Transverse colon (tissue), 4 donors: ENCODE results near the gene BAG5. TPM values are rescaled to one million over a fixed set of nuclear protein-coding genes. Genes with fewer than 3 reads are reported as not detected.
"Not testable (repeated sequence)": the region's sequence is repeated elsewhere in the genome, so short reads cannot be mapped to it uniquely, and the experiment has no call there.

ENCODE experiments used
- DNase-seq: peaks from one replicate; pipeline ENCODE4 v3.0.0-alpha.2; 2019
- H3K27ac ChIP-seq, 4 donors: fragments of 200-600 bp; sonication (generic); 2 replicates each; pipeline ENCODE4 v1.5.1; 2016 to 2018; ENCODE audit warnings: inconsistent platforms in 4 of 4
- H3K27me3 ChIP-seq: fragments of 200-600 bp; sonication (generic); 2 replicates; pipeline ENCODE4 v1.5.1; 2017; ENCODE audit warnings: inconsistent platforms
- H3K36me3 ChIP-seq, 4 donors: fragments of 200-600 bp; sonication (generic); 2 replicates each; pipeline ENCODE4 v1.5.1; 2017 to 2019; ENCODE audit warnings: inconsistent platforms in 4 of 4
- H3K4me1 ChIP-seq, 4 donors: fragments of 200-600 bp; sonication (generic); 2 replicates each; pipeline ENCODE4 v1.5.1; 2017 to 2020; ENCODE audit warnings: inconsistent platforms in 4 of 4
- H3K4me3 ChIP-seq, 4 donors: fragments of 200-600 bp; sonication (generic); 1 replicate in 1 of 4; 2 replicates in 3 of 4; pipeline versions ENCODE4 v1.5.1 to v1.6.1; 2017 to 2019; ENCODE audit warnings: inconsistent platforms in 4 of 4
- H3K9me3 ChIP-seq, 2 donors: fragments of 200-600 bp; sonication (generic); 2 replicates each; pipeline ENCODE4 v1.5.1; 2017 to 2019; ENCODE audit warnings: inconsistent platforms in 2 of 2
- EP300 ChIP-seq: sonication (generic); formaldehyde crosslinking; IDR thresholded peaks from one replicate; pipeline ENCODE4 v1.6.1; 2017; ENCODE audit warnings: antibody characterized with exemption, low read depth
- POLR2A ChIP-seq: fragments of 450-650 bp; IDR thresholded peaks from one replicate; pipeline ENCODE4 v1.6.1; 2016; ENCODE audit warnings: antibody characterized with exemption, mild to moderate bottlenecking, moderate library complexity
- POLR2AphosphoS5 ChIP-seq, 3 donors: sonication (generic); formaldehyde crosslinking; IDR thresholded peaks; one replicate each; pipeline ENCODE4 v1.6.1; 2016; ENCODE audit warnings: antibody characterized with exemption in 3 of 3
- WGBS, 2 donors: methylation state at CpG; one replicate each; pipeline ENCODE4 v1.1.5; 2018; ENCODE audit warnings: low coverage in 1 of 2; 5-methylcytosine and 5-hydroxymethylcytosine counted together
- in situ Hi-C, 4 donors: fragments of 200-750 bp; cut with MboI; loops; one replicate each; pipeline versions ENCODE4 v1.15.0 to v1.15.1; 2017; ENCODE audit warnings: low sequenced_read_pairs in 3 of 4, low pct_ligation_motif_present in 1 of 4, low pct_unique_long_range_greater_than_20kb in 1 of 4
- intact Hi-C: fragments of 100-400 bp; cut with DNase I; formaldehyde crosslinking; loops from one replicate; pipeline ENCODE4 v1.15.1; 2023; ENCODE audit warnings: low total_unique reads
- total RNA-seq, 4 donors: library from RNA; depleted of rRNA; stranded (reverse); fragments of >200 nt; gene quantifications; one replicate each; pipeline ENCODE4 v1.1.0, GENCODE V29; 2016
- TF ChIP-seq, protein P1 (sequence below), 5 experiments: fragments of 200-600 bp in 3 of 5; fragments of 450-650 bp in 2 of 5; sonication (generic) in 3 of 5; IDR thresholded peaks; 1 replicate in 2 of 5; 2 replicates in 3 of 5; pipeline ENCODE4 v1.5.1; 2016 to 2017; ENCODE audit warnings: antibody characterized with exemption in 5 of 5, inconsistent platforms in 3 of 5, mild to moderate bottlenecking in 2 of 5, moderate library complexity in 1 of 5

Gene BAG5
- total RNA-seq, 4 donors from 2014 or later: 10.8 to 26.3 (median 23.9) TPM

DNA sequence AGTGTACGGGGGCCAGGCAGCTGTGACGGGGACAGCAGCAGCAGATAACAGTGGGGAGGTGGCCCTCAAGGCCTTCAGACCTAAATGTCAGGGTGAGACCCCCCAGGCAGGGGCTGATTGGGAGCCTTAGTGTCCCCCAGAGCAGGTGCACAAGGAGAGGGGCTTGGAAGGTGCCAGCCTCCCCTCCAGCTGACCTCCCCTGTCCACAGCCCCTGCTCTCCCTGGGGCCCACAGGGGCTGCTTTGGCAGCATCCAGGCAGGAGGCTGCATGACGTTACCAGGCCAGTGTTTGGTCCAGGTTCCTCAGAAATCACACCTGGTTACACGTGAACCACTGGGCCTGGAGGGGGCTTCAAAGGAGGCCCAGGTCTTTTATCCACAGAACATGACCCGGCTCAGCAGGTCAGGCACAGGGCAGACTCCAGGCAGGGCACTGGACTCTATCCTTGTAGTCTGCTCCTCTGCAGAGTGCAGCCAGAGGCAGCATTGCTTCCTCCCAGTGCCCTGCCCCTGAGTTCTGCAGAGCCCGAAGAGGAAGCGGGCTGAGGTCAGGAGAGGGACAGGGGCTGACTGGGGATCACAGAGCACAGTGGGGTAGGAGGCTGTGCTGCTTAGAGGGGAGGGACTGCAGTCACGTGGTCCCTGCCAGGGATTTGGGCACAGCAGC is 36.1 kb downstream of the BAG5 start:
- Histone ChIP-seq H3K27ac (peak overlapping the region; percentile 89 to 95 (median 94)), H3K4me1 (peaks cover 47 to 79% (median 73%) of the 10 kb centered on the region in 4 donors), H3K36me3 (no peaks in the 10 kb centered on the region), H3K27me3 (peaks cover 10% of the 10 kb centered on the region), H3K9me3 (no peaks in the 10 kb centered on the region), H3K4me3 (no peak overlapping the region)
- intact Hi-C loops (no loop called here), in situ Hi-C loops (no loop called here)
- DNase-seq: peak; percentile 50
- TF ChIP-seq POLR2A: peak; percentile 25
- TF ChIP-seq, protein P1, sequence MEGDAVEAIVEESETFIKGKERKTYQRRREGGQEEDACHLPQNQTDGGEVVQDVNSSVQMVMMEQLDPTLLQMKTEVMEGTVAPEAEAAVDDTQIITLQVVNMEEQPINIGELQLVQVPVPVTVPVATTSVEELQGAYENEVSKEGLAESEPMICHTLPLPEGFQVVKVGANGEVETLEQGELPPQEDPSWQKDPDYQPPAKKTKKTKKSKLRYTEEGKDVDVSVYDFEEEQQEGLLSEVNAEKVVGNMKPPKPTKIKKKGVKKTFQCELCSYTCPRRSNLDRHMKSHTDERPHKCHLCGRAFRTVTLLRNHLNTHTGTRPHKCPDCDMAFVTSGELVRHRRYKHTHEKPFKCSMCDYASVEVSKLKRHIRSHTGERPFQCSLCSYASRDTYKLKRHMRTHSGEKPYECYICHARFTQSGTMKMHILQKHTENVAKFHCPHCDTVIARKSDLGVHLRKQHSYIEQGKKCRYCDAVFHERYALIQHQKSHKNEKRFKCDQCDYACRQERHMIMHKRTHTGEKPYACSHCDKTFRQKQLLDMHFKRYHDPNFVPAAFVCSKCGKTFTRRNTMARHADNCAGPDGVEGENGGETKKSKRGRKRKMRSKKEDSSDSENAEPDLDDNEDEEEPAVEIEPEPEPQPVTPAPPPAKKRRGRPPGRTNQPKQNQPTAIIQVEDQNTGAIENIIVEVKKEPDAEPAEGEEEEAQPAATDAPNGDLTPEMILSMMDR (IDR thresholded peaks at IDR 0.05): no peak
- peak in 1 of 3 donors; percentile 9 for TF ChIP-seq POLR2AphosphoS5 (IDR thresholded peaks at IDR 0.05)
- TF ChIP-seq EP300: no peak
- 58% methylated on average over 7 of the region's 8 CpGs; no CpG with 5 or more reads in 1 of the 2 donors for WGBS, 2 donors

DNA sequence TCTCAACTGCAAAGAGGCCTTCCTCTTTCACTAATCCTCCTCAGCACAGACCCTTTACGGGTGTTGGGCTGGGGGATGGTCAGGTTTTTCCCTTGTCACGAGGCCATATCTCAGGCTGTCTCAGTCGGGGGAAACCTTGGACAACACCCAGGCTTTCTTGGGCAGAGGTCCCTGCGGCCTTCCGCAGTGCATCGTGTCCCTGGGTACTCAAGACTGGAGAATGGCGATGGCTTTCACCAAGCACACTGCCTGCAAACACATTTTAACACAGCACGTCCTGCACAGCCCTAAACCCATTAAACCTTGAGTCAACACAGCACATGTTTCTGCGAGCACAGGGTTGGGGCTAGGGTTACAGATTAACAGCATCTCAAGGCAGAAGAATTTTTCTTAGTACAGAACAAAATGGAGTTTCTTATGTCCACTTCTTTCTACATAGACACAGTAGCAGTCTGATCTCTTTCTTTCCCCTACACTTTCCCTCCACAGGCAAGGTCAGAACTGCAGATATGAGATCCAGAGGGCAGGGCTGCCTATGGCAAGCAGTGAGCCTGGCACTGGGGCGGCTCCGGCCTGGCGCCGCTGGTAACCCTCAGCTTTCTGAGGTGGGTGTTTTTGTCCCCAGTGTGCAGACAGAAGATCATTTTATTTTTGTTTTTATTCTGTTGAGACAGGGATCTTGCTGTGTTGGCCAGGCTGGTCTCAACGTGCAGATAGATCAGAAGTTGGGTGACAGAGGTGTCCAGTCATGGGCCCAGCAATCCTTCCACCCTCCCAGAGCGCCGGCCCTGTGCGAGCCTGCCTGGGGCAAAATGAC is 36.8 kb downstream of the BAG5 start:
- Histone ChIP-seq H3K27ac (peak overlapping the region; percentile 89 to 95 (median 94)), H3K27me3 (peaks cover 10% of the 10 kb centered on the region), H3K4me1 (peaks cover 47 to 78% (median 74%) of the 10 kb centered on the region in 4 donors)
- H3K36me3 ChIP-seq, H3K9me3 ChIP-seq, in situ Hi-C loops, intact Hi-C loops, H3K4me3 ChIP-seq: not testable (repeated sequence)
- WGBS, 2 donors: 42 to 46% methylated on average over 3 to 14 of the region's 17 CpGs
- peak; percentile 47 for DNase-seq
- peak; percentile 41 for TF ChIP-seq POLR2A

DNA sequence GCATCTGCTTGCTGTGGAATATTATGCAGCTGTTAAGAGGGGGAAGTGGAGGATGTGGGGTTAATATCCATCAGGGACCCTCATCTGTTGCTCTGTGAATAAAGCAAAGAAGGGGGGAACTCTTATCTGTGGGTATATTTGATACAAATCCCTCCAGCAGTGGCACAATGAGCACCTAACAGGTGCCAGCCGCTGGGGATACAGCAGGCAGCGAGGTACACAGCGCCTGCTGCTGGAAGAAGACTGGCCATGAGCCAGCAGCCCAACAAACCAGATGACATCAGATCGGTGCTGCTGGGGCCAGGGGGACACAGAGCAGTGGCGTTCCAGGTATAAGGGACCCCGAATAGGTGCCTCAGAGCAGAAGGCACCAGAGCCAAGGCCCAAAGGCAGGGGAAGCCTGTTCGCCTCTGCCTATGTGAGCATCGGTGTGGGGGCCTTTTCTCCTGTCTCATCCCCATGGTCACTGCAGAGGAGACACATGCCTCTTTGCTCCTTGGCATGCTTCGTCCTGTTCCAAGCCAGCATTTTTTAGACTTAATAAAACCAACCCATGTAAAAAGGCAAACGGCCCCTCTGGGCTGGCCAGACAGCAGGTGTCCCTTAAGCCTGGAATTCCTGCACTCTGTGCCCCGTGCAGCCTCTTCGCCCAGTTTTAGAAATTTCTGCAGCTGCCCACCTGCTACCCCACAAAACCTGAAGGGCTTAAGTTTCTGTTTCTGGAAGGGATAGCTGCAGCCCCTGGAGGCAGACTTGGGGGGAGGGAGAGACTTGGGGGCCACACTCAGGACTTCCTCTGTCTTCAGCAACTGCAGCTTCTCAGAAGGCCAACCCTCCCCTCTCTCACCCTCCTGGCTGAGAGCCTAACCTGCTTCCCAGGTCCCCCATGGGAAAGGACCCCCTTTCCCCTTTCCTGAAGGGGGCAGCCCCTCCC is 38.2 kb downstream of the BAG5 start:
- TF ChIP-seq, protein P1 (IDR thresholded peaks at IDR 0.05): no peak
- no peak for DNase-seq
- in situ Hi-C loops: no loop called here

GRCh38 chr14:103523575-103523954 is 38.9 kb downstream of the BAG5 start:
- H3K36me3 ChIP-seq: peaks cover 0 to 4% (median 0%) of the 10 kb centered on the region in 4 donors
- no peaks in the 10 kb centered on the region for H3K9me3 ChIP-seq
- TF ChIP-seq POLR2AphosphoS5 (IDR thresholded peaks at IDR 0.05): no peak
- TF ChIP-seq EP300: no peak
- no peak for TF ChIP-seq POLR2A
- TF ChIP-seq, protein P1 (IDR thresholded peaks at IDR 0.05): no peak
- in situ Hi-C loops: no loop called here
- H3K27ac ChIP-seq: peak overlapping the region; percentile 89 to 95 (median 94)
- intact Hi-C loops: no loop called here
- no peak for DNase-seq
- peaks cover 52 to 81% (median 79%) of the 10 kb centered on the region in 4 donors for H3K4me1 ChIP-seq
- H3K4me3 ChIP-seq: peak overlapping the region in 1 of 4 donors; percentile 67
- peaks cover 10% of the 10 kb centered on the region for H3K27me3 ChIP-seq
- WGBS, 2 donors: 68 to 79% methylated on average over 8 to 10 of the region's 10 CpGs

More for the DNA sequence above, 38.2 kb downstream of the BAG5 start:
- Histone ChIP-seq H3K4me3 (no peak overlapping the region), H3K27me3 (peaks cover 10% of the 10 kb centered on the region), H3K27ac (peak overlapping the region; percentile 89 to 95 (median 94)), H3K9me3 (no peaks in the 10 kb centered on the region), H3K36me3 (peaks cover 0 to 4% (median 0%) of the 10 kb centered on the region in 4 donors), H3K4me1 (peaks cover 48 to 78% (median 75%) of the 10 kb centered on the region in 4 donors)
- intact Hi-C loops: no loop called here
- 40 to 66% methylated on average over 2 to 12 of the region's 12 CpGs for WGBS, 2 donors
